Ishikawa (cell line): ENCODE results near the gene RPA1.

Source experiments
- CEBPB ChIP-seq: IDR thresholded peaks from 2 replicates; pipeline ENCODE4 v1.6.1; 2012
- EP300 ChIP-seq: IDR thresholded peaks from 2 replicates; pipeline ENCODE4 v1.6.1; 2012; ENCODE audit warnings: borderline replicate concordance
- TAF1 ChIP-seq: IDR thresholded peaks from 2 replicates; pipeline ENCODE4 v1.6.1; 2012; ENCODE audit warnings: low read depth, mild to moderate bottlenecking

DNA sequence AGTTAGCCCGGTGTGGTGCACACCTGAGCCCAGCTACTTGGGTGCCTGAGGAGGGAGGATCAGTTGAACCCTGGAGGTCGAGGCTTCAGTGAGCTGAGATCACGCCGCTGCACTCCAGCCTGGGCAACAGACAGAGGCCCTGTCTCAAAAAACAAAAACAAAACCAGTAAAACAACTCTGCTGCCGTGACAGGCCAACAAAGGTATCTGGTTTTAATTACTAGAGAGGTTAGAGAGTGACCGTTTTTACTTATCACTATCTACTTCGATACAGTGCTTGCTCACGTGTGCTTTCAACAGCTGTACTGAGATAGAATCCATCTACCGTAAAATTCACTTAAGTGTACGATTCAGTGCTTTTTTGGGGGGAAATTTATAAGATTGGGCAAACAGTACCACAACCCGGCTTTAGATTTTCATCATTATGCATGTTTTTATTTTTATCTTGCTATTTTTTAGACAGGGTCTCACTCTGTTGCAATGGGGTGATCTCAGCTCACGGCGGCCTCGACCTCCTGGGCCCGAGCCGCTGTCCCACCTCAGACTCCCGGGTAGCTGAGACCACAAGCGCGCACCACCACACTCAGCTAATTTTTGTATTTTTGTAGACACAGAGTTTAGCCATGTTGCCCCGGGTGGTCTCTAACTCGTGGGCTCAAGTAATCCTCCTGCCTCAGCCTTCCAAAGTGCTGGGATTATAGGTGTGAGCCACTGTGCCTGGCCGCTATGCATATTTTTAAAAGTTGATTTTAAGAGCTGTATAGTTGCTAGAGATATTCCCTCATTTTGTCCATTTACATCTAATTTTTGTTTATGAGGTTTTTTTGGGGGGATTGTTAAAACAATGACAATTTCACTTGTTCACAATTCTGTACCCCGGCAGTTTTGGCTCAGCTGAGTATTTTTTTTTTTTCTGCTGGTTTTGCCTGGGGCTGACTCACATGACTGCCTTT lies 37.0 kb upstream of the RPA1 start:
- TF ChIP-seq TAF1 (no peak), EP300 (no peak), CEBPB (no peak)
